HG02981 (cell line): ENCODE measurements around the gene FSTL4.

Source experiments
- ATAC-seq: cut with Tn5 transposase; IDR thresholded peaks from one replicate; pipeline ENCODE4 v1.9.1; 2021; ENCODE audit warnings: mild to moderate bottlenecking, moderate library complexity; ENCODE audit not compliant: unreplicated experiment

FSTL4 gene

GRCh38 chr5:133309166-133309795 lies 303.1 kb downstream of the FSTL4 start:
- no peak for ATAC-seq

- ATAC-seq, result no peak
These were observed 305.1 kb downstream of the FSTL4 start for GRCh38 chr5:133307275-133307674.

GRCh38 chr5:133304707-133305216 lies 307.6 kb downstream of the FSTL4 start:
- no peak for ATAC-seq

GRCh38 chr5:133304178-133304577 lies 308.2 kb downstream of the FSTL4 start:
- no peak for ATAC-seq

GRCh38 chr5:133303298-133303697 lies 309.0 kb downstream of the FSTL4 start:
- ATAC-seq, result no peak

- ATAC-seq, result no peak
These were observed 312.6 kb downstream of the FSTL4 start for GRCh38 chr5:133299728-133300127.

- ATAC-seq, result no peak
These were observed 313.3 kb downstream of the FSTL4 start for GRCh38 chr5:133299021-133299420.

GRCh38 chr5:133298447-133298846 lies 313.9 kb downstream of the FSTL4 start:
- ATAC-seq, result no peak

GRCh38 chr5:133297293-133297692 lies 315.0 kb downstream of the FSTL4 start:
- ATAC-seq, result no peak

GRCh38 chr5:133296624-133297023 lies 315.7 kb downstream of the FSTL4 start:
- no peak for ATAC-seq

GRCh38 chr5:133295520-133295919 lies 316.8 kb downstream of the FSTL4 start:
- ATAC-seq, result no peak

- ATAC-seq, result no peak
These were observed 318.0 kb downstream of the FSTL4 start for GRCh38 chr5:133294380-133294779.

- no peak for ATAC-seq
These were observed 318.4 kb downstream of the FSTL4 start for GRCh38 chr5:133293960-133294359.

GRCh38 chr5:133292300-133292699 lies 320.0 kb downstream of the FSTL4 start:
- ATAC-seq, result no peak

- no peak for ATAC-seq
These were observed 320.8 kb downstream of the FSTL4 start for GRCh38 chr5:133291524-133291923.

- no peak for ATAC-seq
These were observed 321.6 kb downstream of the FSTL4 start for GRCh38 chr5:133290669-133291240.

- no peak for ATAC-seq
These were observed 322.5 kb downstream of the FSTL4 start for GRCh38 chr5:133289686-133290367.

GRCh38 chr5:133287500-133287899 lies 324.8 kb downstream of the FSTL4 start:
- ATAC-seq, result no peak

GRCh38 chr5:133286483-133286882 lies 325.9 kb downstream of the FSTL4 start:
- no peak for ATAC-seq

- ATAC-seq, result no peak
These were observed 326.7 kb downstream of the FSTL4 start for GRCh38 chr5:133285583-133286021.

- no peak for ATAC-seq
These were observed 328.0 kb downstream of the FSTL4 start for GRCh38 chr5:133284306-133284705.

GRCh38 chr5:133278317-133278716 lies 334.0 kb downstream of the FSTL4 start:
- ATAC-seq, result no peak
